GM18499 (cell line): ENCODE measurements around the gene ARHGAP20.

Source experiments
- ATAC-seq: cut with Tn5 transposase; IDR thresholded peaks from one replicate; pipeline ENCODE4 v1.9.1; 2021; ENCODE audit warnings: moderate number of reproducible peaks; ENCODE audit not compliant: insufficient read depth, unreplicated experiment

Gene ARHGAP20

GRCh38 chr11:110614031-110614430, 98.2 kb downstream of the ARHGAP20 start:
- ATAC-seq, result no peak

GRCh38 chr11:110613197-110613918, 98.9 kb downstream of the ARHGAP20 start:
- ATAC-seq, result no peak

- no peak for ATAC-seq
Measured at GRCh38 chr11:110606415-110606814, 105.8 kb downstream of the ARHGAP20 start.

- no peak for ATAC-seq
Measured at GRCh38 chr11:110601936-110602335, 110.3 kb downstream of the ARHGAP20 start.

- no peak for ATAC-seq
Measured at GRCh38 chr11:110600322-110600721, 111.9 kb downstream of the ARHGAP20 start.

- no peak for ATAC-seq
Measured at GRCh38 chr11:110599207-110599606, 113.0 kb downstream of the ARHGAP20 start.

GRCh38 chr11:110598725-110599124, 113.5 kb downstream of the ARHGAP20 start:
- ATAC-seq, result no peak

GRCh38 chr11:110587972-110588371, 124.3 kb downstream of the ARHGAP20 start:
- no peak for ATAC-seq

- ATAC-seq, result no peak
Measured at GRCh38 chr11:110587129-110587528, 125.1 kb downstream of the ARHGAP20 start.

GRCh38 chr11:110584150-110584549, 128.1 kb downstream of the ARHGAP20 start:
- no peak for ATAC-seq

GRCh38 chr11:110582728-110583432, 129.4 kb downstream of the ARHGAP20 start:
- ATAC-seq, result no peak

GRCh38 chr11:110580571-110580970, 131.7 kb downstream of the ARHGAP20 start:
- no peak for ATAC-seq

GRCh38 chr11:110573411-110573810, 138.8 kb downstream of the ARHGAP20 start:
- no peak for ATAC-seq

GRCh38 chr11:110571081-110571720, 141.0 kb downstream of the ARHGAP20 start:
- no peak for ATAC-seq

GRCh38 chr11:110566577-110566976, 145.7 kb downstream of the ARHGAP20 start:
- no peak for ATAC-seq

- ATAC-seq, result no peak
Measured at GRCh38 chr11:110565357-110566336, 146.6 kb downstream of the ARHGAP20 start.

GRCh38 chr11:110564676-110565356, 147.4 kb downstream of the ARHGAP20 start:
- ATAC-seq, result no peak

- no peak for ATAC-seq
Measured at GRCh38 chr11:110544779-110545178, 167.5 kb downstream of the ARHGAP20 start.

- ATAC-seq, result no peak
Measured at GRCh38 chr11:110538154-110538553, 174.1 kb downstream of the ARHGAP20 start.
